NCI-H226 (cell line): Measurements from ENCODE around the gene TIMELESS.
A peak's percentile ranks its signal among the peaks of the same experiment; 100 is the strongest.
"Not testable (repeated sequence)": the region's sequence is repeated elsewhere in the genome, so short reads cannot be mapped to it uniquely, and the experiment has no call there.

Experiments
- DNase-seq: peaks from one replicate; pipeline ENCODE4 v3.0.0-alpha.2; 2015

Gene TIMELESS

GRCh38 chr12:56461235-56462159 is 12.3 kb upstream of the TIMELESS start:
- DNase-seq, result peak; percentile 66

GRCh38 chr12:56457817-56458216 is 8.6 kb upstream of the TIMELESS start:
- DNase-seq, result no peak

- no peak for DNase-seq
Measured at GRCh38 chr12:56454557-56454956, 5.3 kb upstream of the TIMELESS start, which contains the start of gene MIP. TSS of gene MIP (minus strand) at chr12:56454657. CDS start at chr12:56454613, 44 bp downstream.

GRCh38 chr12:56451147-56451546 is 1.9 kb upstream of the TIMELESS start:
- no peak for DNase-seq

- DNase-seq, result no peak
Measured at GRCh38 chr12:56450241-56450640, 1.0 kb upstream of the TIMELESS start.

GRCh38 chr12:56449622-56449984 is 377 bp upstream of the TIMELESS start:
- DNase-seq, result no peak

- DNase-seq, result not testable (repeated sequence)
Measured at GRCh38 chr12:56443208-56443607, 6.0 kb downstream of the TIMELESS start.

GRCh38 chr12:56437430-56438176 is 11.6 kb downstream of the TIMELESS start:
- no peak for DNase-seq

- no peak for DNase-seq
Measured at GRCh38 chr12:56434828-56435227, 14.4 kb downstream of the TIMELESS start.

- DNase-seq, result no peak
Measured at GRCh38 chr12:56431850-56432249, 17.4 kb downstream of the TIMELESS start.

- no peak for DNase-seq
Measured at GRCh38 chr12:56431288-56431687, 17.9 kb downstream of the TIMELESS start.

- DNase-seq, result no peak
Measured at GRCh38 chr12:56425940-56426438, 23.2 kb downstream of the TIMELESS start.

- DNase-seq, result no peak
Measured at GRCh38 chr12:56425193-56425592, 24.0 kb downstream of the TIMELESS start.

- DNase-seq, result no peak
Measured at GRCh38 chr12:56420411-56420810, 28.8 kb downstream of the TIMELESS start.

GRCh38 chr12:56417739-56418138 is 31.5 kb downstream of the TIMELESS start:
- DNase-seq, result no peak

- DNase-seq, result no peak
Measured at GRCh38 chr12:56414401-56414800, 34.8 kb downstream of the TIMELESS start.

GRCh38 chr12:56413392-56413791 is 35.8 kb downstream of the TIMELESS start:
- no peak for DNase-seq

GRCh38 chr12:56411781-56412639 is 37.2 kb downstream of the TIMELESS start:
- no peak for DNase-seq

GRCh38 chr12:56410768-56411167 is 38.5 kb downstream of the TIMELESS start:
- DNase-seq, result no peak

GRCh38 chr12:56408799-56409417 is 40.3 kb downstream of the TIMELESS start:
- no peak for DNase-seq

GRCh38 chr12:56404227-56404626 is 45.0 kb downstream of the TIMELESS start:
- DNase-seq, result not testable (repeated sequence)

GRCh38 chr12:56401612-56402011 is 47.6 kb downstream of the TIMELESS start:
- DNase-seq, result not testable (repeated sequence)
